GM12878 (cell line): Measurements from ENCODE around the gene FOXL3. TPM values are rescaled to one million over a fixed set of nuclear protein-coding genes. Genes with fewer than 3 reads are reported as not detected.

Source experiments
- ATAC-seq: fragments of 200-7000 bp; cut with Tn5 transposase; 3 replicates; pipeline ENCODE4 v1.9.1; 2020; ENCODE audit warnings: mild to moderate bottlenecking, moderate library complexity
- BruUV-seq: library from RNA; stranded (reverse); fragments of 400-500 nt; replicated peaks from 2 replicates; lab custom pipeline; 2021; lab: Mats Ljungman, UMichigan
- CTCF ChIA-PET: fragments of 300-600 bp; sonication (Branson Sonifier 250); formaldehyde crosslinking; extraction: SDS; loops from one replicate; lab custom pipeline; 2021; ENCODE audit warnings: inconsistent platforms; lab: Yijun Ruan, JAX
- POLR2A ChIA-PET: fragments of 350-600 bp; formaldehyde crosslinking; extraction: SDS; loops from one replicate; lab custom pipeline; 2021; ENCODE audit warnings: inconsistent platforms; lab: Charles Lee
- RAD21 ChIA-PET: fragments of 300-600 bp; sonication (Branson Sonifier 250); formaldehyde crosslinking; loops from one replicate; lab custom pipeline; 2023; ENCODE audit warnings: antibody characterized with exemption; ENCODE audit not compliant: unreplicated experiment; lab: Charles Lee
- SMC1A ChIA-PET: fragments of 300-600 bp; sonication (Branson Sonifier 250); formaldehyde crosslinking; loops from one replicate; lab custom pipeline; 2023; ENCODE audit not compliant: unreplicated experiment, uncharacterized antibody; lab: Charles Lee
- DNase-seq: peaks from one replicate; pipeline ENCODE4 v3.0.0-alpha.2; 2011; ENCODE audit warnings: low read depth, low spot score
- FAIRE-seq: peaks from 3 replicates; lab custom pipeline; 2011; peaks lifted over from hg19 to GRCh38; lab: Jason Lieb, UNC
- H2AFZ ChIP-seq: 2 replicates; pipeline ENCODE4 v1.6.0; 2011; ENCODE audit warnings: low read depth, low read length, control low read depth; ENCODE audit not compliant: control insufficient read depth
- H3K27ac ChIP-seq: 2 replicates; pipeline ENCODE4 v1.5.1; 2011; ENCODE audit warnings: control low read depth; ENCODE audit not compliant: control insufficient read depth, insufficient read depth
- H3K27me3 ChIP-seq, 2 experiments: replicated peaks in 1 of 2; 2 replicates each; pipeline versions ENCODE4 v1.6.0 to v1.6.1; 2011; ENCODE audit warnings: low read length in 1 of 2; ENCODE audit not compliant: control insufficient read depth in 2 of 2, insufficient read depth in 2 of 2
- H3K36me3 ChIP-seq, 2 experiments: 2 replicates each; pipeline ENCODE4 v1.5.1; 2011; ENCODE audit warnings: low read length in 1 of 2; ENCODE audit not compliant: control insufficient read depth in 2 of 2, insufficient read depth in 2 of 2
- H3K4me1 ChIP-seq: 2 replicates; pipeline ENCODE4 v1.6.1; 2011; ENCODE audit warnings: mild to moderate bottlenecking, low read length, moderate library complexity, mixed read lengths; ENCODE audit not compliant: control insufficient read depth, insufficient read depth
- H3K4me2 ChIP-seq: 2 replicates; pipeline ENCODE4 v1.6.0; 2011; ENCODE audit warnings: control low read depth; ENCODE audit not compliant: control insufficient read depth, insufficient read depth
- H3K4me3 ChIP-seq: fragments of 200-600 bp; sonication (generic); 2 replicates; pipeline ENCODE4 v1.5.1; 2016
- H3K79me2 ChIP-seq: 2 replicates; pipeline ENCODE4 v1.6.0; 2011; ENCODE audit warnings: low read length; ENCODE audit not compliant: control insufficient read depth, insufficient read depth
- H3K9ac ChIP-seq: 2 replicates; pipeline ENCODE4 v1.8.0; 2011; ENCODE audit warnings: low read length, control low read depth, mixed read lengths; ENCODE audit not compliant: control insufficient read depth, insufficient read depth
- H3K9me3 ChIP-seq: replicated peaks from 3 replicates; pipeline ENCODE4 v1.5.1; 2011; ENCODE audit warnings: mild to moderate bottlenecking, low read length; ENCODE audit not compliant: control insufficient read depth, insufficient read depth
- H4K20me1 ChIP-seq: 2 replicates; pipeline ENCODE4 v1.6.0; 2011; ENCODE audit not compliant: control insufficient read depth, insufficient read depth
- BHLHE40 ChIP-seq, 2 experiments: fragments of 450-650 bp in 1 of 2; IDR thresholded peaks; 2 replicates each; pipeline ENCODE4 v1.6.1; 2011 to 2017; ENCODE audit warnings: low read depth in 2 of 2, borderline replicate concordance in 1 of 2, improper control_type of control experiment in 1 of 2, low read length in 1 of 2, mild to moderate bottlenecking in 1 of 2
- CBFB ChIP-seq: IDR thresholded peaks from 2 replicates; pipeline ENCODE4 v1.6.1; 2016; ENCODE audit warnings: antibody characterized with exemption, low read depth
- E4F1 ChIP-seq: fragments of 450-650 bp; IDR thresholded peaks from 2 replicates; pipeline ENCODE4 v1.6.1; 2018; ENCODE audit warnings: borderline replicate concordance, mild to moderate bottlenecking; ENCODE audit not compliant: partially characterized antibody
- ETV6 ChIP-seq, 2 experiments: fragments of 450-650 bp in 1 of 2; IDR thresholded peaks in 1 of 2; conservative IDR thresholded peaks in 1 of 2; 2 replicates each; pipeline ENCODE4 v1.6.1; 2014; ENCODE audit warnings: antibody characterized with exemption in 1 of 2, borderline replicate concordance in 1 of 2, low read depth in 1 of 2, mild to moderate bottlenecking in 1 of 2, moderate library complexity in 1 of 2
- FOXM1 ChIP-seq: IDR thresholded peaks from 2 replicates; pipeline ENCODE4 v1.6.1; 2012; ENCODE audit warnings: low read depth, mild to moderate bottlenecking, inconsistent platforms, low read length, moderate library complexity
- IKZF2 ChIP-seq, 2 experiments: fragments of 450-650 bp; IDR thresholded peaks; 2 replicates each; pipeline ENCODE4 v1.6.1; 2017; ENCODE audit warnings: mild to moderate bottlenecking in 2 of 2, moderate library complexity in 2 of 2
- IRF3 ChIP-seq: fragments of 450-650 bp; IDR thresholded peaks from 2 replicates; pipeline ENCODE4 v1.6.1; 2014; ENCODE audit warnings: mild to moderate bottlenecking
- JUNB ChIP-seq: IDR thresholded peaks from 2 replicates; pipeline ENCODE4 v1.6.1; 2016; ENCODE audit warnings: antibody characterized with exemption, mild to moderate bottlenecking
- MEF2B ChIP-seq: fragments of 450-650 bp; IDR thresholded peaks from 2 replicates; pipeline ENCODE4 v1.6.1; 2018; ENCODE audit warnings: mild to moderate bottlenecking, moderate library complexity; ENCODE audit not compliant: partially characterized antibody, poor library complexity, severe bottlenecking
- MYB ChIP-seq: fragments of 150-350 bp; IDR thresholded peaks from 2 replicates; pipeline ENCODE4 v1.6.1; 2014; ENCODE audit warnings: mild to moderate bottlenecking, low read depth, low read length, borderline replicate concordance
- NR2C1 ChIP-seq: fragments of 450-650 bp; IDR thresholded peaks from 2 replicates; pipeline ENCODE4 v1.6.1; 2017; ENCODE audit warnings: antibody characterized with exemption, mild to moderate bottlenecking, moderate library complexity
- SMAD1 ChIP-seq: fragments of 450-650 bp; IDR thresholded peaks from 2 replicates; pipeline ENCODE4 v1.6.1; 2018; ENCODE audit warnings: mild to moderate bottlenecking, low read depth; ENCODE audit not compliant: partially characterized antibody
- SMC3 ChIP-seq: IDR thresholded peaks from 2 replicates; pipeline ENCODE4 v1.6.1; 2011; ENCODE audit warnings: low read length, improper control_type of control experiment, borderline replicate concordance
- SPI1 ChIP-seq: IDR thresholded peaks from 2 replicates; pipeline ENCODE4 v1.6.1; 2011; ENCODE audit warnings: low read depth, mild to moderate bottlenecking, low read length, moderate library complexity, borderline replicate concordance; ENCODE audit not compliant: insufficient read depth
- USF2 ChIP-seq: IDR thresholded peaks from 2 replicates; pipeline ENCODE4 v1.6.1; 2011; ENCODE audit warnings: low read depth, low read length, improper control_type of control experiment, borderline replicate concordance
- ZNF274 ChIP-seq: IDR thresholded peaks from one replicate; pipeline ENCODE4 v1.8.0; 2011; ENCODE audit not compliant: insufficient read length, insufficient read depth
- ZNF384 ChIP-seq: IDR thresholded peaks from 2 replicates; pipeline ENCODE4 v1.6.1; 2012; ENCODE audit warnings: low read depth, mild to moderate bottlenecking, low read length, improper control_type of control experiment, borderline replicate concordance
- WGBS: methylation state at CpG from one replicate; pipeline ENCODE4 v1.1.6; 2016; ENCODE audit warnings: low lambda C conversion rate; ENCODE audit not compliant: insufficient replicate concordance, insufficient coverage; ENCODE audit errors: missing lambda C conversion rate; 5-methylcytosine and 5-hydroxymethylcytosine counted together
- in situ Hi-C: fragments of 300-500 bp; cut with MboI; formaldehyde crosslinking; loops from 9 replicates; pipeline ENCODE4 v1.14.3; 2018; ENCODE audit warnings: mixed read lengths
- intact Hi-C: fragments of 100-400 bp; cut with micrococcal nuclease; formaldehyde crosslinking; loops from one replicate; pipeline ENCODE4 v1.14.2; 2022; ENCODE audit not compliant: unreplicated experiment
- polyA plus RNA-seq, 11 experiments: library from polyadenylated mRNA; depleted of rRNA in 4 of 11; unstranded in 6 of 11; stranded (reverse) in 5 of 11; fragments of >200 nt; fragmentation: Nextera tagmentation in 4 of 11; fragmentation: Illumina TruSeq in 1 of 11; extraction: Ambion mirVana in 4 of 11; extraction: Trizol in 1 of 11; gene quantifications; 1 replicate in 1 of 11; 2 replicates in 10 of 11; pipeline versions ENCODE4 v1.2.1 to v1.2.3, GENCODE V29; 2011 to 2016; ENCODE audit warnings: inconsistent platforms in 2 of 11, missing spikeins in 2 of 11, low read depth in 1 of 11
- total RNA-seq, 4 experiments: library from RNA; depleted of rRNA in 3 of 4; stranded (reverse); fragments of >200 nt in 3 of 4; fragmentation: Illumina TruSeq in 1 of 4; extraction: Trizol in 1 of 4; gene quantifications; 2 replicates each; pipeline versions ENCODE4 v1.2.1 to v1.2.3, GENCODE V29; 2013 to 2021

Gene FOXL3
- total and polyA plus RNA-seq, 10 of the 15 experiments (the other 5 are each of a cell fraction or from before 2014, with no cell fraction given): not detected

- WGBS: 63% methylated on average over 23 of the region's 23 CpGs
- Histone ChIP-seq H3K27me3 (no peaks in the 10 kb centered on the region; a peak in 1 of 4 replicates), H3K4me2 (no peak overlapping the region), H3K27ac (no peak overlapping the region), H3K9ac (no peak overlapping the region), H2AFZ (no peak overlapping the region), H3K4me1 (no peaks in the 10 kb centered on the region), H3K4me3 (no peak overlapping the region), H4K20me1 (no peaks in the 10 kb centered on the region), H3K79me2 (no peaks in the 10 kb centered on the region), H3K36me3 (no peaks in the 10 kb centered on the region), H3K9me3 (peaks cover 2% of the 10 kb centered on the region; the same call in 2 of the 3 replicates)
- TF ChIP-seq FOXM1 (no peak), ZNF384 (no peak), SMC3 (no peak), MEF2B (no peak), JUNB (no peak), CBFB (no peak), IKZF2 (IDR thresholded peaks at IDR 0.05) (no peak), BHLHE40 (IDR thresholded peaks at IDR 0.05; ENCODE audit: borderline replicate concordance in 1 of 2, low read depth in 2 of 2, low read length in 1 of 2) (no peak), ZNF274 (no peak), MYB (no peak), USF2 (no peak), ETV6 (conservative IDR thresholded peaks at IDR 0.05 in 1 of 2, IDR thresholded peaks at IDR 0.05 in 1 of 2; ENCODE audit: borderline replicate concordance in 1 of 2, low read depth in 1 of 2) (no peak), NR2C1 (no peak), SMAD1 (no peak), E4F1 (no peak), IRF3 (no peak), SPI1 (no peak)
- in situ Hi-C loops (no loop called here), intact Hi-C loops (no loop called here)
- CTCF ChIA-PET: no interaction called here
- SMC1A ChIA-PET: no interaction called here
- ATAC-seq (no peak), FAIRE-seq (no peak), DNase-seq (no peak)
- RAD21 ChIA-PET: no interaction called here
- BruUV-seq: no TSS peak
- POLR2A ChIA-PET: no interaction called here
Measured at GRCh38 chr7:293681-294439, 3.9 kb downstream of the FOXL3 start.
